Lower leg skin (tissue), 4 donors: ENCODE data around the gene GPR82. TPM values are rescaled to one million over a fixed set of nuclear protein-coding genes. Genes with fewer than 3 reads are reported as not detected.

Experiments used
- DNase-seq, 2 donors: peaks; one replicate each; pipeline ENCODE4 v3.0.0-alpha.2; 2019; ENCODE audit warnings: low spot score in 2 of 2
- H3K4me3 ChIP-seq: fragments of 200-600 bp; sonication (generic); 2 replicates; pipeline ENCODE4 v1.5.1; 2017; ENCODE audit warnings: mild to moderate bottlenecking, low read depth; ENCODE audit not compliant: poor library complexity, severe bottlenecking
- CTCF ChIP-seq, 3 donors: fragments of 450-650 bp; IDR thresholded peaks; one replicate each; pipeline ENCODE4 v1.5.1; 2016; ENCODE audit warnings: antibody characterized with exemption in 3 of 3, mild to moderate bottlenecking in 3 of 3, moderate library complexity in 2 of 3
- POLR2A ChIP-seq, 2 donors: fragments of 450-650 bp; IDR thresholded peaks; one replicate each; pipeline ENCODE4 v1.6.1; 2016 to 2017; ENCODE audit warnings: antibody characterized with exemption in 2 of 2, mild to moderate bottlenecking in 1 of 2, moderate library complexity in 1 of 2
- WGBS, 2 donors: methylation state at CpG; one replicate each; pipeline ENCODE4 v1.1.5; 2018; 5-methylcytosine and 5-hydroxymethylcytosine counted together
- intact Hi-C: fragments of 100-400 bp; cut with DNase I; formaldehyde crosslinking; loops from one replicate; pipeline ENCODE4 v1.15.0; 2023; ENCODE audit warnings: low total_unique reads
- total RNA-seq, 4 donors: library from RNA; depleted of rRNA; stranded (reverse); fragments of >200 nt; gene quantifications; one replicate each; pipeline ENCODE4 v1.1.0, GENCODE V29; 2016

GPR82 gene
- total RNA-seq, 4 donors from 2014 or later = 0.29 to 0.61 TPM; not detected in 2

- intact Hi-C loops = no loop called here
- DNase-seq = no peak
- 44 to 61% methylated on average over 1 of the region's 1 CpG for WGBS, 2 donors
- no peak overlapping the region for H3K4me3 ChIP-seq
- TF ChIP-seq CTCF (IDR thresholded peaks at IDR 0.05) (no peak), POLR2A (IDR thresholded peaks at IDR 0.05) (no peak)
Measured at GRCh38 chrX:41721590-41721989, 2.4 kb upstream of the GPR82 start.

GRCh38 chrX:41722214-41722613, 1.8 kb upstream of the GPR82 start:
- 77 to 100% methylated on average over 3 of the region's 3 CpGs for WGBS, 2 donors
- no peak for DNase-seq
- H3K4me3 ChIP-seq = no peak overlapping the region
- TF ChIP-seq POLR2A (IDR thresholded peaks at IDR 0.05) = no peak
- TF ChIP-seq CTCF (IDR thresholded peaks at IDR 0.05) = no peak
- intact Hi-C loops = no loop called here

GRCh38 chrX:41722816-41723618, 964 bp upstream of the GPR82 start:
- DNase-seq = no peak
- WGBS, 2 donors = 65 to 70% methylated on average over 3 of the region's 3 CpGs
- intact Hi-C loops = no loop called here
- no peak overlapping the region for H3K4me3 ChIP-seq
- no peak for TF ChIP-seq CTCF (IDR thresholded peaks at IDR 0.05)

- no peak overlapping the region for H3K4me3 ChIP-seq
- WGBS, 2 donors = 69 to 88% methylated on average over 3 of the region's 3 CpGs
- intact Hi-C loops = no loop called here
- no peak for DNase-seq
- TF ChIP-seq CTCF (IDR thresholded peaks at IDR 0.05) = no peak
- TF ChIP-seq POLR2A (IDR thresholded peaks at IDR 0.05) = no peak
Measured at GRCh38 chrX:41728125-41728524, 4.1 kb downstream of the GPR82 start.

- DNase-seq = no peak
- TF ChIP-seq POLR2A (IDR thresholded peaks at IDR 0.05) (no peak), CTCF (IDR thresholded peaks at IDR 0.05) (no peak)
- intact Hi-C loops = no loop called here
- H3K4me3 ChIP-seq = no peak overlapping the region
- WGBS, 2 donors = 66 to 67% methylated on average over 2 of the region's 2 CpGs
Measured at GRCh38 chrX:41730081-41730480, 6.1 kb downstream of the GPR82 start.

GRCh38 chrX:41732260-41732659, 8.3 kb downstream of the GPR82 start:
- intact Hi-C loops = no loop called here
- TF ChIP-seq CTCF (IDR thresholded peaks at IDR 0.05) (no peak), POLR2A (IDR thresholded peaks at IDR 0.05) (no peak)
- WGBS, 2 donors = 90% methylated on average over 2 of the region's 2 CpGs
- H3K4me3 ChIP-seq = no peak overlapping the region
- DNase-seq = no peak
